ENCODE data around the gene SLC66A3.

- TF ChIP-seq EZH2 (IDR thresholded peaks at IDR 0.05; ENCODE audit: borderline replicate concordance, low read length): no peak
- TF ChIP-seq, protein P1, sequence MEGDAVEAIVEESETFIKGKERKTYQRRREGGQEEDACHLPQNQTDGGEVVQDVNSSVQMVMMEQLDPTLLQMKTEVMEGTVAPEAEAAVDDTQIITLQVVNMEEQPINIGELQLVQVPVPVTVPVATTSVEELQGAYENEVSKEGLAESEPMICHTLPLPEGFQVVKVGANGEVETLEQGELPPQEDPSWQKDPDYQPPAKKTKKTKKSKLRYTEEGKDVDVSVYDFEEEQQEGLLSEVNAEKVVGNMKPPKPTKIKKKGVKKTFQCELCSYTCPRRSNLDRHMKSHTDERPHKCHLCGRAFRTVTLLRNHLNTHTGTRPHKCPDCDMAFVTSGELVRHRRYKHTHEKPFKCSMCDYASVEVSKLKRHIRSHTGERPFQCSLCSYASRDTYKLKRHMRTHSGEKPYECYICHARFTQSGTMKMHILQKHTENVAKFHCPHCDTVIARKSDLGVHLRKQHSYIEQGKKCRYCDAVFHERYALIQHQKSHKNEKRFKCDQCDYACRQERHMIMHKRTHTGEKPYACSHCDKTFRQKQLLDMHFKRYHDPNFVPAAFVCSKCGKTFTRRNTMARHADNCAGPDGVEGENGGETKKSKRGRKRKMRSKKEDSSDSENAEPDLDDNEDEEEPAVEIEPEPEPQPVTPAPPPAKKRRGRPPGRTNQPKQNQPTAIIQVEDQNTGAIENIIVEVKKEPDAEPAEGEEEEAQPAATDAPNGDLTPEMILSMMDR (IDR thresholded peaks at IDR 0.05; ENCODE audit: low read length): no peak
Measured at GRCh38 chr2:11187083-11187619, 31.9 kb downstream of the SLC66A3 start.

Measured in OCI-LY1 (cell line).